Measurements from ENCODE around the gene TRIM33. TPM values are rescaled to one million over a fixed set of nuclear protein-coding genes. Genes with fewer than 3 reads are reported as not detected.

The TRIM33 gene
- total and polyA plus RNA-seq, 8 donors = 8.6 to 19.1 (median 15.6) TPM

DNA sequence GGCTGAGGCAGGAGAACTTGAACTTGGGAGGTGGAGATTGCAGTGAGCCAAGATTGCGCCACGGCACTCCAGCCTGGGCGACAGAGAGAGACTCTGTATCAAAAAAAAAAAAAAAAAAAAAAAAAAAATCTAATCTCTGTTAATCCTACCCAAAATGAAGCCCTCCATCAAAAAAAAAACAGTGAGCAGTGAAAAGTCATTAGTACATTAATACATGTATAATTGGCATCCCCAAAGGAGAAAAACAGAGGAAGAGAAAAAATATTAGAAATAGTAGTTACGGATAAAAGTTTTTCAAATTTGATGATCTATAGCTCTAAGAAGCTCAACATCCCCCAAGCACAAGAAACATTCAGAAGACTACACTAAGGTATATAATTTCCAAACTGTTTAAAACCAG, 71.6 kb downstream of the TRIM33 start:
- H3K27ac ChIP-seq = no peak overlapping the region
- WGBS, 2 donors = 83 to 98% methylated on average over 4 of the region's 4 CpGs
- no peaks in the 10 kb centered on the region for H3K36me3 ChIP-seq
- no peaks in the 10 kb centered on the region for H3K27me3 ChIP-seq
- H3K9me3 ChIP-seq = no peaks in the 10 kb centered on the region
- no peak for FAIRE-seq
- TF ChIP-seq CTCF (IDR thresholded peaks at IDR 0.05) = no peak
- no peak for ATAC-seq
- no peak for DNase-seq
- intact Hi-C loops (cut with DNase I) = no loop called here
- H3K4me3 ChIP-seq = no peak overlapping the region
- no peaks in the 10 kb centered on the region for H3K4me1 ChIP-seq

- TF ChIP-seq CTCF (IDR thresholded peaks at IDR 0.05) = no peak
- no peak for DNase-seq
- no peak for ATAC-seq
- no peak overlapping the region for H3K4me3 ChIP-seq
- no peaks in the 10 kb centered on the region for H3K4me1 ChIP-seq
- no peaks in the 10 kb centered on the region for H3K9me3 ChIP-seq
- H3K27ac ChIP-seq = no peak overlapping the region
- intact Hi-C loops (cut with DNase I) = no loop called here
- no peaks in the 10 kb centered on the region for H3K27me3 ChIP-seq
- no peaks in the 10 kb centered on the region for H3K36me3 ChIP-seq
- 79 to 90% methylated on average over 1 of the region's 1 CpG for WGBS, 2 donors
- no peak for FAIRE-seq
Observed at GRCh38 chr1:114437812-114438211, 73.2 kb downstream of the TRIM33 start.

DNA sequence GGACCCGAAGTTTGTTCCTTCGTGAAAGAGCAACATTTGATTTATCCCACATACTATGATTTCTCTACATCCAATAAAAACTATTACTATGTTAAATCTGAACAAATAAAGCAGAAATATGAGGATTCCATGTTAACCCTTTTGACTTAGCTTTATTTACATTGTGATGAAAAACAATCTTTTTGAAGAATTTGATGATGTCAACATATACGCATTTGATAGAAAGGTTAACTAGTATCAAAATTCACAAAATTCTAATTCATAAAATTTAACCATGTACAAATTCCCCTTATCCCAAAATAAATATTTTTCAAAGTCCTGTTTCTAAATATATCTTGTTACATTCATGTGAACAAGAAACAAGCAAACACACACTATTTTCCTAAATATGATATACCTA, 74.2 kb downstream of the TRIM33 start:
- no peak for DNase-seq
- no peaks in the 10 kb centered on the region for H3K4me1 ChIP-seq
- H3K9me3 ChIP-seq = no peaks in the 10 kb centered on the region
- no peak for FAIRE-seq
- no peak overlapping the region for H3K4me3 ChIP-seq
- intact Hi-C loops (cut with DNase I) = no loop called here
- H3K36me3 ChIP-seq = no peaks in the 10 kb centered on the region
- WGBS, 2 donors = 91 to 98% methylated on average over 3 of the region's 3 CpGs
- TF ChIP-seq CTCF (IDR thresholded peaks at IDR 0.05) = no peak
- no peaks in the 10 kb centered on the region for H3K27me3 ChIP-seq
- no peak overlapping the region for H3K27ac ChIP-seq
- no peak for ATAC-seq

- WGBS, 2 donors = 94% methylated on average over 1 of the region's 1 CpG
- Histone ChIP-seq H3K9me3 (no peaks in the 10 kb centered on the region), H3K27ac (no peak overlapping the region), H3K4me1 (no peaks in the 10 kb centered on the region), H3K36me3 (no peaks in the 10 kb centered on the region), H3K4me3 (no peak overlapping the region), H3K27me3 (no peaks in the 10 kb centered on the region)
- no peak for FAIRE-seq
- no peak for DNase-seq
- ATAC-seq = peak in 1 of 4 donors; percentile 25
- intact Hi-C loops (cut with DNase I) = no loop called here
- TF ChIP-seq CTCF (IDR thresholded peaks at IDR 0.05) = no peak
Observed at GRCh38 chr1:114435088-114435715, 75.8 kb downstream of the TRIM33 start.

DNA sequence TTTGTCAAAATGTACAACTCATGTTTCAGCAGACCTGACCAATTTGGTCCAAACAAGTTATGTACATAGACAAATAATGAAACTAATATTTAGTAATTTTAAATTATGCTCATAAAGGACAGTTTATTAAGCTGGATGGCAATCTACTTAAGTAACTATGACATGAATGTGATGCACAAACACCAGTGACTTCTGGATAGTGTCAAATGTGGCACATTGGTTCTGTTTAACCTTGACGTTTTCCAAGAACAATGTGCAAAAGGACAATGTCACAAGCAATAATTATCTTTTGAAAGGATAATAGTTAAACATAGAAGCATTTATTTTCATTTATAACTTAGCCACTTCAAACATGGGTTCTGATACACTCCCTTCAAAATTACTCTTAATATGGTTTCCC, 80.0 kb downstream of the TRIM33 start:
- Histone ChIP-seq H3K9me3 (no peaks in the 10 kb centered on the region), H3K27ac (no peak overlapping the region), H3K36me3 (peaks cover 0 to 9% (median 0%) of the 10 kb centered on the region in 3 donors), H3K4me3 (no peak overlapping the region), H3K27me3 (no peaks in the 10 kb centered on the region), H3K4me1 (no peaks in the 10 kb centered on the region)
- FAIRE-seq = no peak
- intact Hi-C loops (cut with DNase I) = no loop called here
- no peak for TF ChIP-seq CTCF (IDR thresholded peaks at IDR 0.05)
- WGBS, 2 donors = 41 to 60% methylated on average over 1 of the region's 1 CpG
- no peak for ATAC-seq
- DNase-seq = no peak
